Measurements from ENCODE around the gene OR4D11. TPM values are rescaled to one million over a fixed set of nuclear protein-coding genes. Genes with fewer than 3 reads are reported as not detected.
"Not testable (repeated sequence)": the region's sequence is repeated elsewhere in the genome, so short reads cannot be mapped to it uniquely, and the experiment has no call there.

OR4D11 gene
- not detected in 2 replicates for total RNA-seq

GRCh38 chr11:59503276-59503675 lies at the start of gene OR4D11:
OR4D11 (plus strand) TSS chr11:59503576; CDS start chr11:59503576, 0 bp downstream.
- DNase-seq (ENCODE audit: low read depth in 2 of 2), result no peak

GRCh38 chr11:59456661-59457060 lies 46.7 kb upstream of the OR4D11 start, which contains the start of gene OR4D6:
OR4D6 (plus strand) TSS chr11:59456961; CDS start chr11:59456961, 0 bp downstream.
- no peak for DNase-seq (ENCODE audit: low read depth in 2 of 2)

GRCh38 chr11:59459916-59460315 lies 43.5 kb upstream of the OR4D11 start:
- DNase-seq (ENCODE audit: low read depth in 2 of 2), result no peak

GRCh38 chr11:59463190-59463641 lies 40.2 kb upstream of the OR4D11 start:
- DNase-seq (ENCODE audit: low read depth in 2 of 2), result peak; percentile 97 to 100

GRCh38 chr11:59473015-59473414 lies 30.4 kb upstream of the OR4D11 start, which contains the start of gene OR4D10:
OR4D10 (plus strand) TSS chr11:59473315; CDS start chr11:59477430, 4,115 bp downstream.
- DNase-seq (ENCODE audit: low read depth in 2 of 2), result no peak

GRCh38 chr11:59475176-59475575 lies 28.2 kb upstream of the OR4D11 start:
- peak in 1 of 2 donors; percentile 56 for DNase-seq (ENCODE audit: low read depth in 2 of 2)

- no peak for DNase-seq (ENCODE audit: low read depth in 2 of 2)
Observed at GRCh38 chr11:59479906-59480305, 23.5 kb upstream of the OR4D11 start.

- no peak for DNase-seq (ENCODE audit: low read depth in 2 of 2)
Observed at GRCh38 chr11:59480359-59480758, 23.0 kb upstream of the OR4D11 start.

- DNase-seq (ENCODE audit: low read depth in 2 of 2), result no peak
Observed at GRCh38 chr11:59501931-59502330, 1.4 kb upstream of the OR4D11 start.

- peak; percentile 95 to 97 for DNase-seq (ENCODE audit: low read depth in 2 of 2)
Observed at GRCh38 chr11:59510941-59511589, 7.7 kb downstream of the OR4D11 start, which contains the start of gene OR4D9. OR4D9 (plus strand) TSS chr11:59511539; CDS start chr11:59514913, 3,374 bp downstream.

- no peak for DNase-seq (ENCODE audit: low read depth in 2 of 2)
Observed at GRCh38 chr11:59511675-59512074, 8.3 kb downstream of the OR4D11 start.

GRCh38 chr11:59520139-59520538 lies 16.8 kb downstream of the OR4D11 start:
- peak; percentile 49 to 72 for DNase-seq (ENCODE audit: low read depth in 2 of 2)

GRCh38 chr11:59520741-59521140 lies 17.4 kb downstream of the OR4D11 start:
- DNase-seq (ENCODE audit: low read depth in 2 of 2), result peak; percentile 25 to 85

GRCh38 chr11:59523541-59523940 lies 20.2 kb downstream of the OR4D11 start:
- DNase-seq (ENCODE audit: low read depth in 2 of 2), result no peak

- no peak for DNase-seq (ENCODE audit: low read depth in 2 of 2)
Observed at GRCh38 chr11:59528711-59529110, 25.3 kb downstream of the OR4D11 start.

- DNase-seq (ENCODE audit: low read depth in 2 of 2), result no peak
Observed at GRCh38 chr11:59532620-59533019, 29.2 kb downstream of the OR4D11 start.

GRCh38 chr11:59534676-59535075 lies 31.3 kb downstream of the OR4D11 start:
- no peak for DNase-seq (ENCODE audit: low read depth in 2 of 2)

- no peak for DNase-seq (ENCODE audit: low read depth in 2 of 2)
Observed at GRCh38 chr11:59542142-59542810, 38.9 kb downstream of the OR4D11 start.

GRCh38 chr11:59543713-59544112 lies 40.3 kb downstream of the OR4D11 start:
- DNase-seq (ENCODE audit: low read depth in 2 of 2), result not testable (repeated sequence)

- no peak for DNase-seq (ENCODE audit: low read depth in 2 of 2)
Observed at GRCh38 chr11:59544869-59545178, 41.4 kb downstream of the OR4D11 start.

- peak in 1 of 2 donors; percentile 29 for DNase-seq (ENCODE audit: low read depth in 2 of 2)
Observed at GRCh38 chr11:59545179-59546020, 42.0 kb downstream of the OR4D11 start.
